Karpas-422 (cell line): Measurements from ENCODE around the gene LIN37. TPM values are rescaled to one million over a fixed set of nuclear protein-coding genes. Genes with fewer than 3 reads are reported as not detected.

Experiments
- DNase-seq: peaks from one replicate; pipeline ENCODE4 v3.0.0-alpha.2; 2015
- H2AFZ ChIP-seq: fragments of 200-600 bp; sonication (generic); 2 replicates; pipeline ENCODE4 v1.6.1; 2014; ENCODE audit warnings: antibody characterized with exemption, low read length, mixed read lengths
- H3K27ac ChIP-seq: fragments of 200-600 bp; sonication (generic); 2 replicates; pipeline ENCODE4 v1.5.1; 2014; ENCODE audit warnings: mild to moderate bottlenecking, low read length, moderate library complexity
- H3K27me3 ChIP-seq: fragments of 200-600 bp; sonication (generic); 2 replicates; pipeline ENCODE4 v1.6.1; 2014; ENCODE audit warnings: low read length, mixed read lengths
- H3K36me3 ChIP-seq: fragments of 200-600 bp; sonication (generic); 2 replicates; pipeline ENCODE4 v1.6.1; 2014; ENCODE audit warnings: low read length, mixed read lengths; ENCODE audit not compliant: insufficient read depth
- H3K4me1 ChIP-seq: fragments of 200-600 bp; sonication (generic); 2 replicates; pipeline ENCODE4 v1.6.1; 2014; ENCODE audit warnings: mild to moderate bottlenecking, low read length, mixed read lengths
- H3K4me2 ChIP-seq: fragments of 200-600 bp; sonication (generic); 2 replicates; pipeline ENCODE4 v1.6.1; 2014; ENCODE audit warnings: low read length, low read depth, mild to moderate bottlenecking; ENCODE audit not compliant: poor library complexity, severe bottlenecking
- H3K4me3 ChIP-seq: fragments of 200-600 bp; sonication (generic); 2 replicates; pipeline ENCODE4 v1.5.1; 2014; ENCODE audit warnings: mild to moderate bottlenecking, antibody characterized with exemption, low read length, mixed read lengths
- H3K79me2 ChIP-seq: fragments of 200-600 bp; sonication (generic); 2 replicates; pipeline ENCODE4 v1.6.1; 2014; ENCODE audit warnings: mild to moderate bottlenecking, low read length, mixed read lengths
- H3K9ac ChIP-seq: fragments of 200-600 bp; sonication (generic); 2 replicates; pipeline ENCODE4 v1.6.0; 2014; ENCODE audit warnings: low read length
- H3K9me2 ChIP-seq: fragments of 200-600 bp; sonication (generic), shearing (Covaris generic); replicated peaks from 2 replicates; pipeline ENCODE4 v1.6.0; 2014; ENCODE audit warnings: mild to moderate bottlenecking, low read length, moderate library complexity; ENCODE audit not compliant: insufficient read depth
- H3K9me3 ChIP-seq: fragments of 300-700, 200-600 bp; sonication (generic); 2 replicates; pipeline ENCODE4 v1.6.1; 2014; ENCODE audit warnings: low read length, mixed read lengths
- H4K20me1 ChIP-seq: fragments of 200-600 bp; sonication (generic); 2 replicates; pipeline ENCODE4 v1.6.1; 2014; ENCODE audit warnings: mild to moderate bottlenecking, antibody characterized with exemption, low read length, low read depth; ENCODE audit not compliant: insufficient read depth
- total RNA-seq: library from RNA; depleted of rRNA; stranded (reverse); fragments of >200 nt; shearing (Covaris generic); gene quantifications from 2 replicates; pipeline ENCODE4 v1.2.3, GENCODE V29; 2014; ENCODE audit warnings: low replicate concordance

LIN37 gene
- total RNA-seq, 1 experiment from 2014 or later: 12.4 TPM

DNA sequence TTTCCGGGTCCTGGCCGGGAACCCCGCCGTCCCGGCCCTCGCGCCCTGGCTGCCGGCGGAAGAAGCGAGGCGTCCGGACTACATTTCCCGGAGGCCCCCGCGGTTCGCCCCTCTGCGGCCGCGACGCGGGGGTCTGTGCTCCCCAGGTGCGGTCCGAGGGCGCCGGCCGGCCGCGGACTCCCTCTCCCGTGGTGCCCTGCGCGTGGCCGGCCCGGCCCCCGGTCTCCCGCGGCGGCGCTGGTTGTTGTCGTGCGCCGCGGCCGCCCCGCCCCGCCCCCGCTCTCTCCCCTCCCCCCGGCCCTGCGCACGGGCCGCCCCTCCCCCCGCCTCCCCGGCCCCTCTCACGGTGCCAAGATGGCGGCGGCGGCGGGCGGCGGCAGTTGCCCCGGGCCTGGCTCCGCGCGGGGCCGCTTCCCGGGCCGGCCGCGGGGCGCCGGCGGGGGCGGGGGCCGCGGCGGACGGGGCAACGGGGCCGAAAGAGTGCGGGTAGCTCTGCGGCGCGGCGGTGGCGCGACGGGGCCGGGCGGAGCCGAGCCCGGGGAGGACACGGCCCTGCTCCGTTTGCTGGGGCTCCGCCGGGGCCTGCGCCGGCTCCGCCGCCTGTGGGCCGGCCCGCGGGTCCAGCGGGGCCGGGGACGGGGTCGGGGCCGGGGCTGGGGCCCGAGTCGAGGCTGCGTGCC, 30.6 kb upstream of the LIN37 start, which contains the start of gene KMT2B:
Gene KMT2B (plus strand): TSS at position 339 of the 680 bp plus-strand sequence. CDS start 16 bp downstream, at position 355.
- Histone ChIP-seq H2AFZ (peak within 1 kb of the TSS; percentile 75), H3K79me2 (peaks cover 22% of the 10 kb centered on the region), H3K4me2 (peak within 1 kb of the TSS; percentile 85), H3K36me3 (peaks cover 11% of the 10 kb centered on the region), H3K9ac (peak within 1 kb of the TSS; percentile 97), H3K4me3 (peak within 1 kb of the TSS; percentile 88), H3K4me1 (peaks cover 24% of the 10 kb centered on the region), H3K9me2 (no peaks in the 10 kb centered on the region), H4K20me1 (peaks cover 22% of the 10 kb centered on the region; the same call in 1 of the 2 replicates), H3K27ac (peak within 1 kb of the TSS; percentile 60), H3K9me3 (no peaks in the 10 kb centered on the region), H3K27me3 (no peaks in the 10 kb centered on the region)
- DNase-seq: no peak

DNA sequence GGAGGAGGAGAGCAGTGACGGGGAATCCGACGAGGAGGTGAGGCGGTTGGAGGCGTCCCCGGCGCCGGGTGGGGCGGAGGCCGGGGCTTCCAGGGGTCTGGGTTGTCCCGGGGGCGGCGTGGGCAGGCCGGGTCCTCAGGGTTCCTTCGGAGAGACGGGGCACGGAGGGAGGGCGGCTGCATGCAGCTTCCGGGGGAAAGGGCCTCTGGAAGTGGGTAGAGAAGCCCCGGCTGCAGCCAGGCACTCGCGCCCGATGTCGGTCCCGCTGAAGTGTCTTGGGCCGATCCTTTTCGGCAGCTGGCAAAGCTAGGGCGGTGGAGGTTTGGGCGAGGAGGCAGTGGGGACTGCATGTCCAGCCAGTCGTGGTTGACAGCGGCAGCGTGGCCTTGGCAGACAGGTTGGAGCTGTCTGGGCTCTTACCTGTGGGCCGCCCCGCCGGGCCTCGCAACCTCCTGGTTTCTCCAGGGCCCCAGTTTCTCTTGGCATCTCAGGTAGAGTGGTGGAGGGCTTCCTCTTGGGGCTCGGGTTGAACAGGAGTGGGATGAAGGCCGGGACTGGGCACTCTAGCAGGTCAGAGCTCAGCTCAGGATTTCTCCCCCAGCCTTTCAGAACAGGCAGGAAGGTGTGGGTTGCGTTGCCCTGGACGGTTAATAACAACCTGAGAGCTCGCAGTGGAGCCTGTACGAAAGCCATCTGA, 29.9 kb upstream of the LIN37 start:
- DNase-seq: peak; percentile 78
- Histone ChIP-seq H3K4me3 (peak overlapping the region; percentile 81), H4K20me1 (peaks cover 21% of the 10 kb centered on the region; the same call in 1 of the 2 replicates), H3K79me2 (peaks cover 22% of the 10 kb centered on the region), H3K36me3 (peaks cover 11% of the 10 kb centered on the region), H2AFZ (no peak overlapping the region), H3K27me3 (no peaks in the 10 kb centered on the region), H3K9ac (peak overlapping the region; percentile 97), H3K4me2 (peak overlapping the region; percentile 79), H3K27ac (peak overlapping the region; percentile 60), H3K9me2 (no peaks in the 10 kb centered on the region), H3K4me1 (peaks cover 24% of the 10 kb centered on the region), H3K9me3 (no peaks in the 10 kb centered on the region)

- H3K4me1 ChIP-seq: peaks cover 24% of the 10 kb centered on the region
- H3K4me2 ChIP-seq: peak overlapping the region; percentile 79
- peak overlapping the region; percentile 97 for H3K9ac ChIP-seq
- H3K79me2 ChIP-seq: peaks cover 22% of the 10 kb centered on the region
- H3K27ac ChIP-seq: no peak overlapping the region
- no peak for DNase-seq
- H3K9me3 ChIP-seq: no peaks in the 10 kb centered on the region
- H3K36me3 ChIP-seq: peaks cover 11% of the 10 kb centered on the region
- no peaks in the 10 kb centered on the region for H3K27me3 ChIP-seq
- peak overlapping the region; percentile 81 for H3K4me3 ChIP-seq
- H3K9me2 ChIP-seq: no peaks in the 10 kb centered on the region
- peaks cover 24% of the 10 kb centered on the region; the same call in 1 of the 2 replicates for H4K20me1 ChIP-seq
- H2AFZ ChIP-seq: no peak overlapping the region
Measured at GRCh38 chr19:35719402-35720162, 28.8 kb upstream of the LIN37 start.

- peaks cover 22% of the 10 kb centered on the region for H3K79me2 ChIP-seq
- H2AFZ ChIP-seq: no peak overlapping the region
- peaks cover 25% of the 10 kb centered on the region; the same call in 1 of the 2 replicates for H4K20me1 ChIP-seq
- H3K4me1 ChIP-seq: peaks cover 24% of the 10 kb centered on the region
- peaks cover 11% of the 10 kb centered on the region for H3K36me3 ChIP-seq
- no peak overlapping the region for H3K27ac ChIP-seq
- H3K4me3 ChIP-seq: no peak overlapping the region
- H3K9me3 ChIP-seq: no peaks in the 10 kb centered on the region
- no peak overlapping the region for H3K9ac ChIP-seq
- H3K4me2 ChIP-seq: no peak overlapping the region
- H3K27me3 ChIP-seq: no peaks in the 10 kb centered on the region
- H3K9me2 ChIP-seq: no peaks in the 10 kb centered on the region
- no peak for DNase-seq
Measured at GRCh38 chr19:35720163-35720524, 28.2 kb upstream of the LIN37 start.

GRCh38 chr19:35720648-35721047, 27.7 kb upstream of the LIN37 start:
- Histone ChIP-seq H3K9me3 (no peaks in the 10 kb centered on the region), H3K9me2 (no peaks in the 10 kb centered on the region), H3K4me3 (no peak overlapping the region), H3K4me2 (no peak overlapping the region), H3K27me3 (no peaks in the 10 kb centered on the region), H3K36me3 (peaks cover 11% of the 10 kb centered on the region), H2AFZ (no peak overlapping the region), H3K79me2 (peaks cover 22% of the 10 kb centered on the region), H4K20me1 (peaks cover 22% of the 10 kb centered on the region; the same call in 1 of the 2 replicates), H3K27ac (no peak overlapping the region), H3K9ac (no peak overlapping the region), H3K4me1 (peaks cover 19% of the 10 kb centered on the region)
- DNase-seq: no peak

GRCh38 chr19:35721374-35721773, 27.0 kb upstream of the LIN37 start:
- Histone ChIP-seq H3K9me3 (no peaks in the 10 kb centered on the region), H2AFZ (no peak overlapping the region), H3K4me2 (no peak overlapping the region), H3K9me2 (no peaks in the 10 kb centered on the region), H3K4me3 (no peak overlapping the region), H3K27ac (no peak overlapping the region), H4K20me1 (peaks cover 22% of the 10 kb centered on the region; the same call in 1 of the 2 replicates), H3K4me1 (peaks cover 12% of the 10 kb centered on the region), H3K79me2 (peaks cover 22% of the 10 kb centered on the region), H3K9ac (no peak overlapping the region), H3K36me3 (peaks cover 11% of the 10 kb centered on the region), H3K27me3 (no peaks in the 10 kb centered on the region)
- DNase-seq: no peak

GRCh38 chr19:35722461-35722860, 25.9 kb upstream of the LIN37 start:
- no peak for DNase-seq
- no peaks in the 10 kb centered on the region for H3K27me3 ChIP-seq
- H3K9me2 ChIP-seq: no peaks in the 10 kb centered on the region
- no peaks in the 10 kb centered on the region for H3K9me3 ChIP-seq
- H4K20me1 ChIP-seq: peaks cover 22% of the 10 kb centered on the region; the same call in 1 of the 2 replicates
- H3K36me3 ChIP-seq: peaks cover 11% of the 10 kb centered on the region
- H3K9ac ChIP-seq: no peak overlapping the region
- H3K4me2 ChIP-seq: no peak overlapping the region
- H3K27ac ChIP-seq: no peak overlapping the region
- peaks cover 8% of the 10 kb centered on the region for H3K4me1 ChIP-seq
- no peak overlapping the region for H2AFZ ChIP-seq
- peaks cover 22% of the 10 kb centered on the region for H3K79me2 ChIP-seq
- H3K4me3 ChIP-seq: no peak overlapping the region

- peaks cover 22% of the 10 kb centered on the region for H3K79me2 ChIP-seq
- no peaks in the 10 kb centered on the region for H3K27me3 ChIP-seq
- no peak overlapping the region for H3K27ac ChIP-seq
- H3K4me1 ChIP-seq: peaks cover 8% of the 10 kb centered on the region
- no peak for DNase-seq
- peaks cover 11% of the 10 kb centered on the region for H3K36me3 ChIP-seq
- H2AFZ ChIP-seq: no peak overlapping the region
- H3K9me3 ChIP-seq: no peaks in the 10 kb centered on the region
- H4K20me1 ChIP-seq: peaks cover 22% of the 10 kb centered on the region; the same call in 1 of the 2 replicates
- no peak overlapping the region for H3K9ac ChIP-seq
- H3K4me3 ChIP-seq: no peak overlapping the region
- no peak overlapping the region for H3K4me2 ChIP-seq
- no peaks in the 10 kb centered on the region for H3K9me2 ChIP-seq
Measured at GRCh38 chr19:35722897-35723296, 25.5 kb upstream of the LIN37 start.
